Loucy (cell line): ENCODE measurements around the gene DIMT1.

Source experiments
- EZH2phosphoT487 ChIP-seq: fragments of 200-600 bp; IDR thresholded peaks from 2 replicates; pipeline ENCODE4 v1.6.1; 2018; ENCODE audit warnings: antibody characterized with exemption, mild to moderate bottlenecking, moderate library complexity, borderline replicate concordance
- TF ChIP-seq, protein P1 (sequence below): fragments of 200-600 bp; sonication (generic); conservative IDR thresholded peaks from 2 replicates; pipeline ENCODE4 v1.5.1; 2014; ENCODE audit warnings: mild to moderate bottlenecking, antibody characterized with exemption, low read length

DNA sequence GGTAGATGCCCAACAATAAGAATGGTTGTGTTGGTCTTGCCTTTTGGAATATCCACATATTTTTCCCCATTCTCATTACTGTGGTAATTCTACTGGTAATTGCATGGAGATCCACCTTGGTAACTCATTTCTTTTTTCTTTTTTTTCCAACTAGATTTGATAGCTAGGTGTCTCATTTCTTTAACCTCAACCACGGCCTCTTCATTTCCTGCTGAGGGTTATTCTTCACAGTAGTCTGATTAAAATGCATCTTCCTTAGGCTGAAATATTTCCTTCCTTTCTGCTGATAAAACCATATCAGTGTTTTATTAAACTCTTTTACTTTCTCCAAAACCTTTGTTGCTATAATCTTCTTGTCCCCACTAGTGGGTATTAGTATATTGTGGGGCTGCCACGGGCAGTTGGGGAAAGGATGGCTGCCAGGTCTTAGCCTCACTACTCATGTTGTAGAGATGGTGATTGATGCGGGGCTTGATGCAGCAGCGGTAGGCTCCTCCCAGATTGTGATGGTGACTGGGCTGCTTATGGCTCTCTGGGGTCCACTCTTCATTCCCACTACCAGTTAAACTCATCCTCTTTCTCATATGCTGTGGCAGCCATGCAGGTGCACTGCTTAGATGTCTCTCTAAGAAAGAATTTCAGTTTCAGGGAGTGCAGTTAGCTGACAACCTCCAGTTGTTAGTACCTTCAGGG, 61.8 kb downstream of the DIMT1 start:
- TF ChIP-seq, protein P1, sequence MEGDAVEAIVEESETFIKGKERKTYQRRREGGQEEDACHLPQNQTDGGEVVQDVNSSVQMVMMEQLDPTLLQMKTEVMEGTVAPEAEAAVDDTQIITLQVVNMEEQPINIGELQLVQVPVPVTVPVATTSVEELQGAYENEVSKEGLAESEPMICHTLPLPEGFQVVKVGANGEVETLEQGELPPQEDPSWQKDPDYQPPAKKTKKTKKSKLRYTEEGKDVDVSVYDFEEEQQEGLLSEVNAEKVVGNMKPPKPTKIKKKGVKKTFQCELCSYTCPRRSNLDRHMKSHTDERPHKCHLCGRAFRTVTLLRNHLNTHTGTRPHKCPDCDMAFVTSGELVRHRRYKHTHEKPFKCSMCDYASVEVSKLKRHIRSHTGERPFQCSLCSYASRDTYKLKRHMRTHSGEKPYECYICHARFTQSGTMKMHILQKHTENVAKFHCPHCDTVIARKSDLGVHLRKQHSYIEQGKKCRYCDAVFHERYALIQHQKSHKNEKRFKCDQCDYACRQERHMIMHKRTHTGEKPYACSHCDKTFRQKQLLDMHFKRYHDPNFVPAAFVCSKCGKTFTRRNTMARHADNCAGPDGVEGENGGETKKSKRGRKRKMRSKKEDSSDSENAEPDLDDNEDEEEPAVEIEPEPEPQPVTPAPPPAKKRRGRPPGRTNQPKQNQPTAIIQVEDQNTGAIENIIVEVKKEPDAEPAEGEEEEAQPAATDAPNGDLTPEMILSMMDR, result no peak
- TF ChIP-seq EZH2phosphoT487, result no peak
